ENCODE results near the gene LEKR1.

LEKR1 gene

GRCh38 chr3:157065201-157065600, 239.0 kb downstream of the LEKR1 start:
- no peak for DNase-seq

- DNase-seq: no peak
Measured at GRCh38 chr3:157066335-157067098, 240.4 kb downstream of the LEKR1 start.

- no peak for DNase-seq
Measured at GRCh38 chr3:157067114-157067513, 241.0 kb downstream of the LEKR1 start.

GRCh38 chr3:157069406-157069805, 243.3 kb downstream of the LEKR1 start:
- no peak for DNase-seq

GRCh38 chr3:157069846-157070677, 243.9 kb downstream of the LEKR1 start:
- no peak for DNase-seq

- DNase-seq: no peak
Measured at GRCh38 chr3:157070678-157070999, 244.5 kb downstream of the LEKR1 start.

GRCh38 chr3:157071744-157072525, 245.8 kb downstream of the LEKR1 start:
- DNase-seq: no peak

- no peak for DNase-seq
Measured at GRCh38 chr3:157073810-157074209, 247.7 kb downstream of the LEKR1 start.

- no peak for DNase-seq
Measured at GRCh38 chr3:157074490-157074889, 248.3 kb downstream of the LEKR1 start.

- DNase-seq: no peak
Measured at GRCh38 chr3:157074981-157075380, 248.8 kb downstream of the LEKR1 start.

- no peak for DNase-seq
Measured at GRCh38 chr3:157075693-157076420, 249.7 kb downstream of the LEKR1 start.

GRCh38 chr3:157077565-157077991, 251.4 kb downstream of the LEKR1 start:
- DNase-seq: no peak

- DNase-seq: no peak
Measured at GRCh38 chr3:157078131-157078810, 252.1 kb downstream of the LEKR1 start.

- DNase-seq: no peak
Measured at GRCh38 chr3:157078811-157079185, 252.6 kb downstream of the LEKR1 start.

- DNase-seq: no peak
Measured at GRCh38 chr3:157079676-157080369, 253.7 kb downstream of the LEKR1 start.

- no peak for DNase-seq
Measured at GRCh38 chr3:157081626-157082210, 255.6 kb downstream of the LEKR1 start.

GRCh38 chr3:157082305-157082982, 256.3 kb downstream of the LEKR1 start:
- no peak for DNase-seq

GRCh38 chr3:157083824-157084223, 257.7 kb downstream of the LEKR1 start:
- DNase-seq: no peak

- DNase-seq: no peak
Measured at GRCh38 chr3:157086060-157086750, 260.1 kb downstream of the LEKR1 start.

- no peak for DNase-seq
Measured at GRCh38 chr3:157086775-157087174, 260.6 kb downstream of the LEKR1 start.

All from NCI-H774 (cell line).